ENCODE results near the gene IP6K2. TPM values are rescaled to one million over a fixed set of nuclear protein-coding genes. Genes with fewer than 3 reads are reported as not detected.

IP6K2 gene
- total and polyA plus RNA-seq, 8 donors, result 44.1 to 234 (median 103) TPM

- peak overlapping the region in 3 of 4 donors; percentile 26 to 58 (median 46) for H3K4me3 ChIP-seq
- TF ChIP-seq POLR2AphosphoS5 (IDR thresholded peaks at IDR 0.05) (no peak), EP300 (IDR thresholded peaks at IDR 0.05) (no peak), POLR2A (IDR thresholded peaks at IDR 0.05) (no peak), CTCF (IDR thresholded peaks at IDR 0.05) (no peak)
Measured at GRCh38 chr3:48660800-48661400, 56.1 kb downstream of the IP6K2 start.

GRCh38 chr3:48656841-48657281 is 60.2 kb downstream of the IP6K2 start:
- Histone ChIP-seq H3K36me3 (no peaks in the 10 kb centered on the region), H3K9me3 (no peaks in the 10 kb centered on the region), H3K4me1 (peaks cover 20 to 29% (median 26%) of the 10 kb centered on the region in 4 donors), H3K27ac (peak overlapping the region; percentile 70 to 84 (median 77)), H3K4me3 (peak overlapping the region; percentile 59 to 72 (median 62)), H3K27me3 (peaks cover 0 to 45% (median 25%) of the 10 kb centered on the region in 3 donors)
- intact Hi-C loops (cut with DNase I; ENCODE audit: low total_unique reads), result no loop called here
- TF ChIP-seq POLR2AphosphoS5 (IDR thresholded peaks at IDR 0.05), result no peak
- no peak for TF ChIP-seq EP300 (IDR thresholded peaks at IDR 0.05)
- TF ChIP-seq CTCF (IDR thresholded peaks at IDR 0.05), result no peak
- TF ChIP-seq POLR2A (IDR thresholded peaks at IDR 0.05), result no peak
- 42 to 70% (median 58%) methylated on average over 41 to 45 of the region's 45 CpGs for WGBS, 5 donors
- peak in 1 of 2 donors; percentile 47 for DNase-seq

More at GRCh38 chr3:48660800-48661400, 56.1 kb downstream of the IP6K2 start:
- Histone ChIP-seq H3K9me3 (no peaks in the 10 kb centered on the region), H3K36me3 (no peaks in the 10 kb centered on the region), H3K27me3 (peaks cover 0 to 67% (median 48%) of the 10 kb centered on the region in 3 donors), H3K27ac (no peak overlapping the region), H3K4me1 (peaks cover 29 to 47% (median 45%) of the 10 kb centered on the region in 4 donors)
- no peak for DNase-seq
- 50 to 71% (median 58%) methylated on average over 61 of the region's 61 CpGs for WGBS, 5 donors
- intact Hi-C loops (cut with DNase I; ENCODE audit: low total_unique reads), result no loop called here

- intact Hi-C loops (cut with DNase I; ENCODE audit: low total_unique reads), result no loop called here
Measured at GRCh38 chr3:48656061-48656840, 60.8 kb downstream of the IP6K2 start.

More at GRCh38 chr3:48656061-48656840, 60.8 kb downstream of the IP6K2 start:
- H3K36me3 ChIP-seq, result no peaks in the 10 kb centered on the region
- no peak for TF ChIP-seq EP300 (IDR thresholded peaks at IDR 0.05)
- TF ChIP-seq POLR2AphosphoS5 (IDR thresholded peaks at IDR 0.05), result peak; percentile 6 to 22 (median 18)
- TF ChIP-seq CTCF (IDR thresholded peaks at IDR 0.05), result peak in 5 of 7 experiments; percentile 26 to 77 (median 66)
- no peaks in the 10 kb centered on the region for H3K9me3 ChIP-seq
- WGBS, 5 donors, result 2 to 9% (median 4%) methylated on average over 18 to 94 of the region's 94 CpGs
- H3K27ac ChIP-seq, result peak overlapping the region; percentile 70 to 84 (median 77)
- H3K4me3 ChIP-seq, result peak overlapping the region; percentile 59 to 72 (median 62)
- peak; percentile 78 to 95 for DNase-seq
- peaks cover 0 to 39% (median 19%) of the 10 kb centered on the region in 3 donors for H3K27me3 ChIP-seq
- H3K4me1 ChIP-seq, result peaks cover 15 to 23% (median 19%) of the 10 kb centered on the region in 4 donors

Measured in stomach (tissue), 9 donors.